Naive thymus-derived CD8-positive, alpha-beta T cell (primary cell): ENCODE results near the gene DDOST. TPM values are rescaled to one million over a fixed set of nuclear protein-coding genes. Genes with fewer than 3 reads are reported as not detected.

Experiments used
- ATAC-seq, 2 donors: fragments of 150-1000 bp; cut with Tn5 transposase in 1 of 2; sonication (Bioruptor Pico), chemical (Tn5 transposase) in 1 of 2; 1 replicate in 1 of 2; 2 replicates in 1 of 2; pipeline ENCODE4 v1.10.0; 2021; ENCODE audit warnings: mild to moderate bottlenecking in 2 of 2, moderate library complexity in 2 of 2
- POLR2A ChIA-PET: fragments of 350-600 bp; sonication (Branson Sonifier 250); formaldehyde crosslinking; loops from one replicate; lab custom pipeline; 2021; ENCODE audit warnings: antibody characterized with exemption; lab: Charles Lee
- DNase-seq, 10 donors: peaks; one replicate each; pipeline versions ENCODE4 v3.0.0 to v3.0.0-alpha.2; 2020 to 2022
- H3K27ac Mint-ChIP-seq, 10 donors: one replicate each; pipeline ENCODE4 v1.8.0; 2020 to 2022; ENCODE audit warnings: mild to moderate bottlenecking in 10 of 10, mixed read lengths in 10 of 10, moderate library complexity in 4 of 10, inconsistent platforms in 1 of 10
- H3K27me3 Mint-ChIP-seq, 5 donors: one replicate each; pipeline ENCODE4 v1.8.0; 2021 to 2022; ENCODE audit warnings: mixed read lengths in 5 of 5
- H3K36me3 Mint-ChIP-seq, 3 donors: one replicate each; pipeline ENCODE4 v1.8.0; 2020 to 2022; ENCODE audit warnings: mixed read lengths in 3 of 3, mild to moderate bottlenecking in 2 of 3, inconsistent platforms in 1 of 3
- H3K4me1 Mint-ChIP-seq, 4 donors: one replicate each; pipeline ENCODE4 v1.8.0; 2021 to 2022; ENCODE audit warnings: mixed read lengths in 4 of 4
- H3K4me3 Mint-ChIP-seq, 10 donors: one replicate each; pipeline ENCODE4 v1.8.0; 2020 to 2022; ENCODE audit warnings: mild to moderate bottlenecking in 10 of 10, mixed read lengths in 10 of 10, moderate library complexity in 6 of 10, inconsistent platforms in 1 of 10
- H3K9me3 Mint-ChIP-seq, 9 donors: one replicate each; pipeline ENCODE4 v1.8.0; 2020 to 2022; ENCODE audit warnings: mixed read lengths in 9 of 9, mild to moderate bottlenecking in 3 of 9, inconsistent platforms in 1 of 9, moderate library complexity in 1 of 9
- polyA plus RNA-seq, 3 donors: library from polyadenylated mRNA; unstranded; fragments of 300-500 nt; fragmentation: Illumina TruSeq; gene quantifications; one replicate each; pipeline ENCODE4 v1.2.3, GENCODE V29; 2021
- total RNA-seq, 8 experiments: library from RNA in 2 of 8; stranded (reverse) in 2 of 8; gene quantifications; one replicate each; pipeline ENCODE4 v1.2.3 and lab custom pipeline; 2021 to 2026

The DDOST gene
- total and polyA plus RNA-seq, 5 experiments from 2014 or later, result 115 to 255 (median 209) TPM

- H3K27ac Mint-ChIP-seq, result no peak overlapping the region
- peaks cover 0 to 4% (median 2%) of the 10 kb centered on the region in 4 donors for H3K4me1 Mint-ChIP-seq
- H3K36me3 Mint-ChIP-seq, result no peaks in the 10 kb centered on the region
- H3K4me3 Mint-ChIP-seq, result no peak overlapping the region
- H3K9me3 Mint-ChIP-seq, result no peaks in the 10 kb centered on the region
- peaks cover 0 to 11% (median 6%) of the 10 kb centered on the region in 5 donors for H3K27me3 Mint-ChIP-seq
- POLR2A ChIA-PET, result no interaction called here
- ATAC-seq (no peak), DNase-seq (no peak)
Observed at GRCh38 chr1:20668581-20668980, 7.4 kb upstream of the DDOST start.

GRCh38 chr1:20666804-20667203 lies 5.6 kb upstream of the DDOST start:
- Mint-ChIP-seq H3K4me3 (no peak overlapping the region), H3K27ac (peak overlapping the region in 1 of 10 donors; percentile 66)

GRCh38 chr1:20666146-20666545 lies 5.0 kb upstream of the DDOST start:
- ATAC-seq (no peak), DNase-seq (peak in 1 of 10 donors; percentile 22)
- Mint-ChIP-seq H3K9me3 (no peaks in the 10 kb centered on the region), H3K4me1 (peaks cover 12 to 18% (median 17%) of the 10 kb centered on the region in 4 donors), H3K27ac (no peak overlapping the region), H3K36me3 (peaks cover 0 to 2% (median 0%) of the 10 kb centered on the region in 3 donors), H3K4me3 (no peak overlapping the region), H3K27me3 (no peaks in the 10 kb centered on the region)
- POLR2A ChIA-PET, result interaction anchor here (1.7 kb wide), 1 partner anchor 32 kb away, joined by 6 read pairs; no protein-coding TSS in a partner anchor

More at GRCh38 chr1:20666804-20667203, 5.6 kb upstream of the DDOST start:
- no peak for DNase-seq
- Mint-ChIP-seq H3K36me3 (no peaks in the 10 kb centered on the region), H3K27me3 (no peaks in the 10 kb centered on the region), H3K9me3 (no peaks in the 10 kb centered on the region), H3K4me1 (peaks cover 11 to 15% (median 12%) of the 10 kb centered on the region in 4 donors)
- peak; percentile 30 to 68 for ATAC-seq
- POLR2A ChIA-PET, result interaction anchor here (1.7 kb wide), 1 partner anchor 33 kb away, joined by 6 read pairs; no protein-coding TSS in a partner anchor

GRCh38 chr1:20665726-20666125 lies 4.6 kb upstream of the DDOST start:
- POLR2A ChIA-PET, result interaction anchor here (0.7 to 1.7 kb wide), 2 partner anchors 32 to 867 kb away, joined by 5 to 6 read pairs; no protein-coding TSS in a partner anchor
- no peak for ATAC-seq
- Mint-ChIP-seq H3K9me3 (no peaks in the 10 kb centered on the region), H3K36me3 (peaks cover 0 to 4% (median 0%) of the 10 kb centered on the region in 3 donors), H3K27ac (no peak overlapping the region), H3K27me3 (no peaks in the 10 kb centered on the region), H3K4me1 (peaks cover 14 to 22% (median 19%) of the 10 kb centered on the region in 4 donors), H3K4me3 (peak overlapping the region in 1 of 10 donors; percentile 60)
- DNase-seq, result peak in 1 of 10 donors; percentile 24

GRCh38 chr1:20663969-20664715 lies 3.0 kb upstream of the DDOST start:
- peak in 1 of 10 donors; percentile 19 for DNase-seq
- H3K27me3 Mint-ChIP-seq, result no peaks in the 10 kb centered on the region
- peaks cover 0 to 8% (median 4%) of the 10 kb centered on the region in 3 donors for H3K36me3 Mint-ChIP-seq
- peak overlapping the region in 1 of 10 donors; percentile 40 for H3K27ac Mint-ChIP-seq
- H3K9me3 Mint-ChIP-seq, result no peaks in the 10 kb centered on the region
- POLR2A ChIA-PET, result interaction anchor here (1.5 kb wide), 1 partner anchor 30 kb away, joined by 5 read pairs; no protein-coding TSS in a partner anchor
- peaks cover 26 to 38% (median 35%) of the 10 kb centered on the region in 4 donors for H3K4me1 Mint-ChIP-seq
- no peak for ATAC-seq
- H3K4me3 Mint-ChIP-seq, result peak overlapping the region in 3 of 10 donors; percentile 7 to 98 (median 12)

DNA sequence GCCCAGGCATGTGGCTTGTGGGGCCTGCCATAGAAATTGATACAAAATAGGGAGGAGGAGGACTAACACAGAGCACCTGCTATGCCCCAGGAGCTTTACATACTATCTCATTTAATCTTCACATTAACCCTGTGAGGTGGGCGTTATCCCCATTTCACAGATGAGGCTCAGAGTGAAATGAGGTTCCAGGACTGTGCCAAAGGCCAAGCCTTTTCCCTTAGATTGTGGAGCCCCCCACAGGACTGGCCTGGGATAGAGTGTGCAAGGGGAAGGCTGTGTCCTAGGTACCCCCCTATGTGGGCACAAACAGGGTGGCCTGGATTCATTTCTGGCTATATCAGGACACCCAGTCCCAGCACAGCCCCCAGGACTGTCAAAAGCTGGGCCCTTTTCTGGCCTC lies 2.2 kb upstream of the DDOST start:
- Mint-ChIP-seq H3K9me3 (no peaks in the 10 kb centered on the region), H3K4me3 (peak overlapping the region in 6 of 10 donors; percentile 11 to 100 (median 71))
- POLR2A ChIA-PET, result interaction anchor here (1.5 kb wide), 1 partner anchor 29 kb away, joined by 5 read pairs; no protein-coding TSS in a partner anchor

DNA sequence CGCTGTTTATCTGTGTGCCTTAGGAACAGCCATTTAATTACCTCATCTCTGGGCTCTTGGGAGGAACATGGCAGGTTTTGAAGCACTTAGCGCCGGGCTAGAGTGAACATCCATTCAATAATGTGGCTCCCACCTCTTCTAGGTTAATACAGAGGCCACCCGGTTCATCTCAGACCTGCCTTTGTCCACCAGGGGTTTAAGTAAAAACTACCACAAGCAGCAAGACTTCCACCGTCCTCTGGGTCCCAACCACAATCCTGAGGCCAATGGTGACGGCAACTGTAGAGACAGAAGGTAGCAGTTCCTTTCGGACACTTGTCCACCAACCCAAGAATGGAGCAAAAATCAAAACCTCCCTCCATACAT lies 924 bp upstream of the DDOST start:
- no peak for ATAC-seq

More for the DNA sequence above, 2.2 kb upstream of the DDOST start:
- no peak for DNase-seq
- Mint-ChIP-seq H3K36me3 (peaks cover 0 to 14% (median 4%) of the 10 kb centered on the region in 3 donors), H3K27ac (peak overlapping the region in 4 of 10 donors; percentile 15 to 98 (median 50)), H3K4me1 (peaks cover 29 to 42% (median 41%) of the 10 kb centered on the region in 4 donors), H3K27me3 (no peaks in the 10 kb centered on the region)
- ATAC-seq, result no peak

DNA sequence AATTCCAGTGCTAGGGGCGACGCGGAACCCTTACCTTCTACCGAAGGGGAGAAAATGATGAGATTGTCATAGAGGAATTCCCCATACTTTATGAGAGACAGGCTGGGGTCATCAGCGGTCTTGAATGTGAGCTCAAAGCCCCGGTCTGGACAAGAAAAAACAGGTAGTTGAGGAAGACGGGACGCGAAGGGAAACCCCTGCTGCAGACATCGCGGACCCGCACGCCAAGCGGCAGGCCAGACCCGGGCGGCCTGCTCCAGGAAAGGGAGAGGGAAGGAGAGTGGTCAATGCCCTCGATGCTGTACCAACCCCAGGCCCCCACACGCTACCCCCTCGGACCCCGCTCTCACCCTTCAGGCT lies 342 bp downstream of the DDOST start:
- Mint-ChIP-seq H3K4me1 (peaks cover 33 to 58% (median 54%) of the 10 kb centered on the region in 4 donors), H3K27ac (peak overlapping the region; percentile 97 to 99 (median 99)), H3K4me3 (peak overlapping the region; percentile 97 to 100 (median 99)), H3K36me3 (peaks cover 2 to 39% (median 4%) of the 10 kb centered on the region in 3 donors), H3K27me3 (no peaks in the 10 kb centered on the region), H3K9me3 (no peaks in the 10 kb centered on the region)
- POLR2A ChIA-PET, result interaction anchor here (0.5 to 4.0 kb wide), 10 partner anchors 11 to 1378 kb away, joined by 3 to 49 read pairs (median 5); partner anchors contain the start of genes HP1BP3, MUL1 and PINK1
- DNase-seq (peak in 5 of 10 donors; percentile 4 to 54 (median 20)), ATAC-seq (peak; percentile 4)

More for the DNA sequence above, 924 bp upstream of the DDOST start:
- peak overlapping the region; percentile 97 to 99 (median 99) for H3K27ac Mint-ChIP-seq
- DNase-seq, result no peak
- POLR2A ChIA-PET, result interaction anchor here (0.7 to 4.0 kb wide), 4 partner anchors 12 to 125 kb away, joined by 3 to 49 read pairs (median 16); partner anchors contain the start of genes HP1BP3, KIF17 and PINK1
- peaks cover 2 to 27% (median 4%) of the 10 kb centered on the region in 3 donors for H3K36me3 Mint-ChIP-seq
- peaks cover 32 to 52% (median 48%) of the 10 kb centered on the region in 4 donors for H3K4me1 Mint-ChIP-seq
- no peaks in the 10 kb centered on the region for H3K27me3 Mint-ChIP-seq
- no peaks in the 10 kb centered on the region for H3K9me3 Mint-ChIP-seq
- H3K4me3 Mint-ChIP-seq, result peak overlapping the region; percentile 97 to 100 (median 99)

DNA sequence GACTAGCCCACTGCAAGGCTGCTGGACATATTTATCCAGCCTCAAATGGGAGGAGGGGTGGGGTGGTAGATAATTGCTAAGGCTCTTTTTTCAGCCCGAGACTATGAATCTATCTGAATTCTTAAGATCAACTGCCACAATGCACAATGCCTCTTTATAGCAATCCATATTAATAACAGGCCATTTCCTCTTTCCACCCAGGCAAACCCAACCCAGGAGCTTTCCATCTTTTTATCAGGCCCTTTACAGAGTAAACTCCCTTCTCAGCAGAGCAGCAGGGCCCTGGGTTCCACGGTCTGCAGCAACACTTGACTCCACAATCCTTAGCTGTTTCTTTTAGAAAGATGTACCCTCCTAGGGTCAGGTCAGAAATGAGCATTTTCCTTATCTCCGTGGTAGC lies 806 bp downstream of the DDOST start:
- H3K36me3 Mint-ChIP-seq, result peaks cover 2 to 44% (median 4%) of the 10 kb centered on the region in 3 donors

DNA sequence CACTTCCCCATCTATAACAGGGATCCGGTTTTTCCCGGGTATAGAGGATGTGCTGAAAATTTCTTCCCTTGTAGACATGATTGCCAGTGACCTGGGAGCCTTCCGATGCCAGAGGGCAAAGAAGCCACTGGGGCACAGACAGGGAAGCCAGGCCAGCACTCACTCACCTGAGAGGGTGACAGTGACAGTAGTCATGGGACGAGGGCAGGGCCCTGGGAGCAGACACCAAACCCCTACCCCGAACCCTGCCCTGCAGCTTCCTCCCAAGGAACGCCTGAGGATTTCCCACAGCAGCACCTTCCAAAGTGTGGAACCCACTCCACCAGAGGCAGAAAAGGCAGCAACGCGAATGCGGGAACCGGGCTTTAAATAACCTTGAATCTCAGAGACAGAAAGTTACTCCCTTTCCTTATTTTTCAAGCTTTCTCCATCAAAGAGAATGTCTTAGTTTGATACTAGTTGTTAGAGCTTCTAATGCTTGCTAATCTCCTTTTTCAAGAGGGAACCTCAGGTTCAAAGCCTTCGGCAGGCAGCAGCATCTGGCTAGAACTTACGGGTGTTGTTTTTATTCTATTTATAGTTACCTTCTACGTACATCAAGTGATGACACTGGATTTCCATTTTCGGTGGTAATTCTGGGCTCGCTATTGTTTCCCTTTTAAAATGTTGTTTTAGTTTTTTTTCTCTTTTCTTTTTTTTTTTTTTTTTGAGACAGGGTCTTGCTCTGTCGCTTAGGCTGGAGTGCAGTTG lies 2.8 kb downstream of the DDOST start:
- H3K36me3 Mint-ChIP-seq, result peaks cover 4 to 62% (median 4%) of the 10 kb centered on the region in 3 donors
- H3K4me1 Mint-ChIP-seq, result peaks cover 33 to 58% (median 54%) of the 10 kb centered on the region in 4 donors
- POLR2A ChIA-PET, result interaction anchor here (0.6 to 3.8 kb wide), 2 partner anchors 25 to 32 kb away, joined by 3 to 49 read pairs; partner anchors contain the start of gene PINK1
- peak overlapping the region in 6 of 10 donors; percentile 38 to 80 (median 68) for H3K27ac Mint-ChIP-seq
- ATAC-seq (no peak), DNase-seq (peak in 3 of 10 donors; percentile 12 to 37 (median 14))
- peak overlapping the region in 4 of 10 donors; percentile 18 to 76 (median 22) for H3K4me3 Mint-ChIP-seq
- no peaks in the 10 kb centered on the region for H3K27me3 Mint-ChIP-seq
- H3K9me3 Mint-ChIP-seq, result no peaks in the 10 kb centered on the region

More for the DNA sequence above, 806 bp downstream of the DDOST start:
- Mint-ChIP-seq H3K4me3 (peak overlapping the region; percentile 97 to 100 (median 99)), H3K27ac (peak overlapping the region; percentile 97 to 99 (median 99)), H3K4me1 (peaks cover 33 to 58% (median 54%) of the 10 kb centered on the region in 4 donors), H3K27me3 (no peaks in the 10 kb centered on the region), H3K9me3 (no peaks in the 10 kb centered on the region)
- peak in 1 of 10 donors; percentile 8 for DNase-seq
- POLR2A ChIA-PET, result interaction anchor here (0.5 to 4.0 kb wide), 8 partner anchors 10 to 1378 kb away, joined by 3 to 49 read pairs (median 7); partner anchors contain the start of genes HP1BP3, MUL1 and PINK1
- ATAC-seq, result no peak

DNA sequence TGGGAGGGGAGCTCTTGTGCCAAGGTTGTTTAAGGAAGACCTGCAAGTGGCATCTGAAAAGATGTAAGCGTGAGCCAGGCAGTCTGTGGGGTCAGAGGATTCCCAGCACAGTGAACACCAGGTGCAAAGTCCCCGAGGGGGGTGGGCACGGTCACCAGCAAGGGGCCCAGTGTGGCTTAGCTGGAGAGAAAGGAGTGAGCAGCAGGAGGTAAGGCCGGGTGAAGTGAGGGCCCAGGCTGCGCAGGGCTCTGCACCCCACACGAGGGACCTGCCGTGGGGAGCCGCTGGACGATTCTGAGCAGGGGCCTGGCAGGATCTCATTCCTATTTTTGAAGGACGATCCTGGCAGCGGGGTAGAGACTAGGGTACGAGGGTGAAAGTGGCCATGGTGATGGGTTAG lies 4.1 kb downstream of the DDOST start:
- ATAC-seq, result no peak
- H3K27me3 Mint-ChIP-seq, result no peaks in the 10 kb centered on the region
- POLR2A ChIA-PET, result interaction anchor here (0.5 kb wide), 1 partner anchor 688 kb away, joined by 3 read pairs; no protein-coding TSS in a partner anchor
- H3K4me1 Mint-ChIP-seq, result peaks cover 26 to 49% (median 45%) of the 10 kb centered on the region in 4 donors
- H3K27ac Mint-ChIP-seq, result peak overlapping the region in 4 of 10 donors; percentile 21 to 67 (median 34)
- H3K9me3 Mint-ChIP-seq, result no peaks in the 10 kb centered on the region
- peaks cover 4 to 75% (median 7%) of the 10 kb centered on the region in 3 donors for H3K36me3 Mint-ChIP-seq
- DNase-seq, result peak in 1 of 10 donors; percentile 53
- H3K4me3 Mint-ChIP-seq, result peak overlapping the region in 2 of 10 donors; percentile 36 to 46
